HG02571 (cell line): ENCODE measurements around the gene ENTPD6.
"Not testable (repeated sequence)": the region's sequence is repeated elsewhere in the genome, so short reads cannot be mapped to it uniquely, and the experiment has no call there.

Experiments
- ATAC-seq: cut with Tn5 transposase; IDR thresholded peaks from one replicate; pipeline ENCODE4 v1.9.1; 2021; ENCODE audit warnings: mild to moderate bottlenecking, moderate library complexity; ENCODE audit not compliant: unreplicated experiment

The ENTPD6 gene

GRCh38 chr20:25254986-25255680 is 59.6 kb downstream of the ENTPD6 start:
- no peak for ATAC-seq

GRCh38 chr20:25256226-25256859 is 60.8 kb downstream of the ENTPD6 start:
- no peak for ATAC-seq

- no peak for ATAC-seq
Observed at GRCh38 chr20:25257130-25257529, 61.6 kb downstream of the ENTPD6 start.

- ATAC-seq, result no peak
Observed at GRCh38 chr20:25257756-25258475, 62.4 kb downstream of the ENTPD6 start.

- no peak for ATAC-seq
Observed at GRCh38 chr20:25258476-25258805, 62.9 kb downstream of the ENTPD6 start.

- no peak for ATAC-seq
Observed at GRCh38 chr20:25258828-25259227, 63.3 kb downstream of the ENTPD6 start.

GRCh38 chr20:25259358-25259757 is 63.8 kb downstream of the ENTPD6 start:
- ATAC-seq, result no peak

GRCh38 chr20:25259788-25260254 is 64.3 kb downstream of the ENTPD6 start:
- no peak for ATAC-seq

- ATAC-seq, result not testable (repeated sequence)
Observed at GRCh38 chr20:25260770-25261437, 65.4 kb downstream of the ENTPD6 start.

GRCh38 chr20:25269057-25269832 is 73.7 kb downstream of the ENTPD6 start:
- no peak for ATAC-seq

GRCh38 chr20:25269833-25270170 is 74.3 kb downstream of the ENTPD6 start:
- ATAC-seq, result no peak

- ATAC-seq, result no peak
Observed at GRCh38 chr20:25270829-25271251, 75.3 kb downstream of the ENTPD6 start.

- no peak for ATAC-seq
Observed at GRCh38 chr20:25271486-25272222, 76.1 kb downstream of the ENTPD6 start.

- ATAC-seq, result no peak
Observed at GRCh38 chr20:25272223-25273000, 76.9 kb downstream of the ENTPD6 start.

GRCh38 chr20:25273046-25273445 is 77.5 kb downstream of the ENTPD6 start:
- no peak for ATAC-seq

GRCh38 chr20:25273541-25274358 is 78.2 kb downstream of the ENTPD6 start:
- ATAC-seq, result no peak

- ATAC-seq, result no peak
Observed at GRCh38 chr20:25274481-25274880, 79.0 kb downstream of the ENTPD6 start.
